ENCODE results near the gene AK5. TPM values are rescaled to one million over a fixed set of nuclear protein-coding genes. Genes with fewer than 3 reads are reported as not detected.

Gene AK5
- total RNA-seq, 1 experiment from 2014 or later = 1.4 TPM

- DNase-seq (ENCODE audit: extremely low read depth, low read depth) = no peak
Observed at GRCh38 chr1:77565321-77565720, 283.5 kb downstream of the AK5 start.

- no peak for DNase-seq (ENCODE audit: extremely low read depth, low read depth)
Observed at GRCh38 chr1:77571642-77572041, 289.8 kb downstream of the AK5 start.

- no peak for DNase-seq (ENCODE audit: extremely low read depth, low read depth)
Observed at GRCh38 chr1:77579547-77579946, 297.7 kb downstream of the AK5 start.

- no peak for DNase-seq (ENCODE audit: extremely low read depth, low read depth)
Observed at GRCh38 chr1:77582905-77583304, 301.1 kb downstream of the AK5 start.

GRCh38 chr1:77583483-77583882, 301.7 kb downstream of the AK5 start:
- no peak for DNase-seq (ENCODE audit: extremely low read depth, low read depth)

- no peak for DNase-seq (ENCODE audit: extremely low read depth, low read depth)
Observed at GRCh38 chr1:77584884-77585283, 303.1 kb downstream of the AK5 start.

GRCh38 chr1:77585610-77586314, 303.9 kb downstream of the AK5 start:
- no peak for DNase-seq (ENCODE audit: extremely low read depth, low read depth)

GRCh38 chr1:77589231-77589630, 307.4 kb downstream of the AK5 start:
- no peak for DNase-seq (ENCODE audit: extremely low read depth, low read depth)

GRCh38 chr1:77590651-77591050, 308.8 kb downstream of the AK5 start:
- no peak for DNase-seq (ENCODE audit: extremely low read depth, low read depth)

GRCh38 chr1:77592906-77593305, 311.1 kb downstream of the AK5 start:
- no peak for DNase-seq (ENCODE audit: extremely low read depth, low read depth)

- DNase-seq (ENCODE audit: extremely low read depth, low read depth) = no peak
Observed at GRCh38 chr1:77594366-77595112, 312.7 kb downstream of the AK5 start.

- no peak for DNase-seq (ENCODE audit: extremely low read depth, low read depth)
Observed at GRCh38 chr1:77597310-77597709, 315.5 kb downstream of the AK5 start.

GRCh38 chr1:77605246-77606026, 323.6 kb downstream of the AK5 start:
- no peak for DNase-seq (ENCODE audit: extremely low read depth, low read depth)

GRCh38 chr1:77608893-77609292, 327.1 kb downstream of the AK5 start:
- no peak for DNase-seq (ENCODE audit: extremely low read depth, low read depth)

Small RNA genes within 50 kb of the gene (small RNA-seq; reads per million reads assigned to genes)
- 0 reads per million in 2 experiments for gene RNU7-8P

Other genes starting within 250 kb of the AK5 start
- 52.8 and 61.7 TPM in 2 replicates for gene PIGK, start 62.6 kb upstream of the AK5 start, total RNA-seq (2014; rRNA removed; shearing (Covaris generic))

Measured in NCI-H460 (cell line).